PFSK-1 (cell line): Measurements from ENCODE around the gene RARB.

Experiments used
- FOXP2 ChIP-seq: optimal IDR thresholded peaks from 2 replicates; pipeline ENCODE3; 2011; ENCODE audit warnings: borderline replicate concordance, control low read depth, inconsistent platforms; ENCODE audit not compliant: insufficient read depth; ENCODE audit errors: extremely low read length, extremely low read depth
- POLR2AphosphoS5 ChIP-seq: IDR thresholded peaks from 2 replicates; pipeline ENCODE4 v1.6.1; 2012; ENCODE audit warnings: low read depth, mild to moderate bottlenecking, control low read depth, low read length, moderate library complexity
- REST ChIP-seq, 2 experiments: IDR thresholded peaks; 2 replicates each; pipeline versions ENCODE4 v1.6.1 to v1.8.0; 2011 to 2012; ENCODE audit warnings: low read depth in 2 of 2, low read length in 2 of 2, control low read depth in 1 of 2, inconsistent platforms in 1 of 2, mild to moderate bottlenecking in 1 of 2, moderate library complexity in 1 of 2; ENCODE audit not compliant: insufficient read depth in 1 of 2
- SIN3A ChIP-seq: IDR thresholded peaks from 2 replicates; pipeline ENCODE4 v1.6.1; 2012; ENCODE audit warnings: mild to moderate bottlenecking, low read length, moderate library complexity, borderline replicate concordance; ENCODE audit not compliant: insufficient read depth
- TAF1 ChIP-seq: IDR thresholded peaks from 2 replicates; pipeline ENCODE4 v1.6.1; 2012; ENCODE audit warnings: low read length, control low read depth, borderline replicate concordance; ENCODE audit not compliant: insufficient read depth

GRCh38 chr3:25513642-25514266, 85.7 kb downstream of the RARB start:
- TF ChIP-seq POLR2AphosphoS5 (no peak), TAF1 (no peak), FOXP2 (no peak), SIN3A (no peak), REST (IDR thresholded peaks at IDR 0.05; ENCODE audit: insufficient read depth in 1 of 2, low read depth in 2 of 2, low read length in 2 of 2) (no peak)
